ENCODE data around the gene MICAL3.

GRCh38 chr22:18045794-18046193, 21.4 kb upstream of the MICAL3 start:
- TF ChIP-seq CTCF (IDR thresholded peaks at IDR 0.05) (no peak), POLR2A (IDR thresholded peaks at IDR 0.05) (no peak)
